HEK293 (cell line): ENCODE measurements around the gene CEBPA.

Experiments used
- HOXA7 ChIP-seq: sonication (generic); formaldehyde crosslinking; IDR thresholded peaks from 2 replicates; pipeline ENCODE4 v1.8.1; 2022; ENCODE audit warnings: missing genetic modification reagents, borderline replicate concordance
- KLF9 ChIP-seq: fragments of 450-650 bp; formaldehyde crosslinking; IDR thresholded peaks from 2 replicates; pipeline ENCODE4 v1.5.1; 2016; ENCODE audit warnings: missing biosample characterization, missing genetic modification characterization, low read depth
- ZNF114 ChIP-seq: fragments of 450-650 bp; formaldehyde crosslinking; IDR thresholded peaks from 2 replicates; pipeline ENCODE4 v1.5.0; 2017; ENCODE audit warnings: missing biosample characterization, missing genetic modification characterization
- ZNF266 ChIP-seq: fragments of 450-650 bp; formaldehyde crosslinking; IDR thresholded peaks from 2 replicates; pipeline ENCODE4 v1.5.1; 2016; ENCODE audit warnings: missing biosample characterization, missing genetic modification characterization, low read depth
- ZNF324 ChIP-seq: fragments of 450-650 bp; formaldehyde crosslinking; IDR thresholded peaks from 2 replicates; pipeline ENCODE4 v1.5.1; 2016; ENCODE audit warnings: missing biosample characterization, missing genetic modification characterization
- ZNF626 ChIP-seq: fragments of 450-650 bp; sonication (Bioruptor Pico); formaldehyde crosslinking; IDR thresholded peaks from 2 replicates; pipeline ENCODE4 v1.5.1; 2018; ENCODE audit warnings: missing biosample characterization, missing genetic modification characterization, inconsistent platforms
- ZNF707 ChIP-seq: fragments of 450-650 bp; formaldehyde crosslinking; IDR thresholded peaks from 2 replicates; pipeline ENCODE4 v1.5.1; 2016; ENCODE audit warnings: missing biosample characterization, missing genetic modification characterization
- ZNF747 ChIP-seq: fragments of 450-650 bp; formaldehyde crosslinking; IDR thresholded peaks from 2 replicates; pipeline ENCODE4 v1.5.1; 2016; ENCODE audit warnings: missing biosample characterization, missing genetic modification characterization
- TF ChIP-seq, protein P1 (sequence below): fragments of 450-650 bp; formaldehyde crosslinking; IDR thresholded peaks from 2 replicates; pipeline ENCODE4 v1.5.1; 2016; ENCODE audit warnings: missing biosample characterization, missing genetic modification characterization
- TF ChIP-seq, protein P2 (sequence below): fragments of 450-650 bp; formaldehyde crosslinking; IDR thresholded peaks from 2 replicates; pipeline ENCODE4 v1.5.1; 2016; ENCODE audit warnings: missing biosample characterization, missing genetic modification characterization
- TF ChIP-seq, protein P3 (sequence below): fragments of 450-650 bp; formaldehyde crosslinking; IDR thresholded peaks from 2 replicates; pipeline ENCODE4 v1.5.1; 2017; ENCODE audit warnings: missing biosample characterization, missing genetic modification characterization
- TF ChIP-seq, protein P4 (sequence below): fragments of 450-650 bp; formaldehyde crosslinking; IDR thresholded peaks from 2 replicates; pipeline ENCODE4 v1.5.1; 2016; ENCODE audit warnings: missing biosample characterization, missing genetic modification characterization, low read depth
- TF ChIP-seq, protein P5 (sequence below): fragments of 450-650 bp; formaldehyde crosslinking; IDR thresholded peaks from 2 replicates; pipeline ENCODE4 v1.5.1; 2016; ENCODE audit warnings: missing biosample characterization, missing genetic modification characterization
- TF ChIP-seq, protein P6 (sequence below): fragments of 450-650 bp; formaldehyde crosslinking; IDR thresholded peaks from 2 replicates; pipeline ENCODE4 v1.5.1; 2016; ENCODE audit warnings: missing biosample characterization, missing genetic modification characterization

DNA sequence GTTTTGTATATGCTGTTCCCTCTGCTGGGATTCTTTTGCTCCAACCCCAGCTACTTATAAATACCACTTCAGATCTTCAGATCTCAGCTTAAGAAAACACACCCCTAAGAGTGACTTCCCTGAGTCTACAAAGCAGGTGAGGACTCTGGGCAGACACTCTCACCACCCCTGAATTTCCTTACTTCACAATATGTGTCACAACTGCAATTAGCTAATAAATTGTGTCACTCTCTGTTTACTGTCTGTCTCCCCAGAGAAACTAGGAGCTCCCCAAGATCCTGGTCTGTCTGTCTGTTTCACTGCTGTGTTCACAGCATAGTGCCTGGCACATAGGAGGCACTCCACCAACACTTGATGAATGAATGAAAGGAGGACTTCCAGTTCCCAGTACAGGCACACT lies 14.4 kb downstream of the CEBPA start:
- TF ChIP-seq, protein P1, sequence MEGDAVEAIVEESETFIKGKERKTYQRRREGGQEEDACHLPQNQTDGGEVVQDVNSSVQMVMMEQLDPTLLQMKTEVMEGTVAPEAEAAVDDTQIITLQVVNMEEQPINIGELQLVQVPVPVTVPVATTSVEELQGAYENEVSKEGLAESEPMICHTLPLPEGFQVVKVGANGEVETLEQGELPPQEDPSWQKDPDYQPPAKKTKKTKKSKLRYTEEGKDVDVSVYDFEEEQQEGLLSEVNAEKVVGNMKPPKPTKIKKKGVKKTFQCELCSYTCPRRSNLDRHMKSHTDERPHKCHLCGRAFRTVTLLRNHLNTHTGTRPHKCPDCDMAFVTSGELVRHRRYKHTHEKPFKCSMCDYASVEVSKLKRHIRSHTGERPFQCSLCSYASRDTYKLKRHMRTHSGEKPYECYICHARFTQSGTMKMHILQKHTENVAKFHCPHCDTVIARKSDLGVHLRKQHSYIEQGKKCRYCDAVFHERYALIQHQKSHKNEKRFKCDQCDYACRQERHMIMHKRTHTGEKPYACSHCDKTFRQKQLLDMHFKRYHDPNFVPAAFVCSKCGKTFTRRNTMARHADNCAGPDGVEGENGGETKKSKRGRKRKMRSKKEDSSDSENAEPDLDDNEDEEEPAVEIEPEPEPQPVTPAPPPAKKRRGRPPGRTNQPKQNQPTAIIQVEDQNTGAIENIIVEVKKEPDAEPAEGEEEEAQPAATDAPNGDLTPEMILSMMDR (tag by site-specific recombination) = no peak
- TF ChIP-seq ZNF114 (tag by site-specific recombination) (no peak), KLF9 (no peak), ZNF707 (tag by site-specific recombination) (no peak), HOXA7 (CRISPR knock-in tag) (no peak), ZNF266 (tag by site-specific recombination) (no peak), ZNF747 (tag by site-specific recombination) (no peak), ZNF324 (tag by site-specific recombination) (no peak), ZNF626 (no peak)
- TF ChIP-seq, protein P2, sequence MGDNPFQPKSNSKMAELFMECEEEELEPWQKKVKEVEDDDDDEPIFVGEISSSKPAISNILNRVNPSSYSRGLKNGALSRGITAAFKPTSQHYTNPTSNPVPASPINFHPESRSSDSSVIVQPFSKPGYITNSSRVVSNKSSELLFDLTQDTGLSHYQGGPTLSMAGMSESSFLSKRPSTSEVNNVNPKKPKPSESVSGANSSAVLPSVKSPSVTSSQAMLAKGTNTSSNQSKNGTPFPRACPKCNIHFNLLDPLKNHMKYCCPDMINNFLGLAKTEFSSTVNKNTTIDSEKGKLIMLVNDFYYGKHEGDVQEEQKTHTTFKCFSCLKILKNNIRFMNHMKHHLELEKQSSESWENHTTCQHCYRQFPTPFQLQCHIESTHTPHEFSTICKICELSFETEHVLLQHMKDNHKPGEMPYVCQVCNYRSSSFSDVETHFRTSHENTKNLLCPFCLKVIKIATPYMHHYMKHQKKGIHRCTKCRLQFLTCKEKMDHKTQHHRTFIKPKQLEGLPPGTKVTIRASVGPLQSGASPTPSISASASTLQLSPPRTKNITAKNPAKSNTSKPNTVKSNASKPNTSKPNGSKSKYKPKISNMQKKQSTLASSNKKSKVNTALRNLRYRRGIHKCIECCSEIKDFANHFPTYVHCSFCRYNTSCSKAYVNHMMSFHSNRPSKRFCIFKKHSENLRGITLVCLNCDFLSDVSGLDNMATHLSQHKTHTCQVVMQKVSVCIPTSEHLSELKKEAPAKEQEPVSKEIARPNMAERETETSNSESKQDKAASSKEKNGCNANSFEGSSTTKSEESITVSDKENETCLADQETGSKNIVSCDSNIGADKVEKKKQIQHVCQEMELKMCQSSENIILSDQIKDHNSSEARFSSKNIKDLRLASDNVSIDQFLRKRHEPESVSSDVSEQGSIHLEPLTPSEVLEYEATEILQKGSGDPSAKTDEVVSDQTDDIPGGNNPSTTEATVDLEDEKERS = no peak
- TF ChIP-seq, protein P3, sequence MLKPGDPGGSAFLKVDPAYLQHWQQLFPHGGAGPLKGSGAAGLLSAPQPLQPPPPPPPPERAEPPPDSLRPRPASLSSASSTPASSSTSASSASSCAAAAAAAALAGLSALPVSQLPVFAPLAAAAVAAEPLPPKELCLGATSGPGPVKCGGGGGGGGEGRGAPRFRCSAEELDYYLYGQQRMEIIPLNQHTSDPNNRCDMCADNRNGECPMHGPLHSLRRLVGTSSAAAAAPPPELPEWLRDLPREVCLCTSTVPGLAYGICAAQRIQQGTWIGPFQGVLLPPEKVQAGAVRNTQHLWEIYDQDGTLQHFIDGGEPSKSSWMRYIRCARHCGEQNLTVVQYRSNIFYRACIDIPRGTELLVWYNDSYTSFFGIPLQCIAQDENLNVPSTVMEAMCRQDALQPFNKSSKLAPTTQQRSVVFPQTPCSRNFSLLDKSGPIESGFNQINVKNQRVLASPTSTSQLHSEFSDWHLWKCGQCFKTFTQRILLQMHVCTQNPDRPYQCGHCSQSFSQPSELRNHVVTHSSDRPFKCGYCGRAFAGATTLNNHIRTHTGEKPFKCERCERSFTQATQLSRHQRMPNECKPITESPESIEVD (tag by site-specific recombination) = no peak
- TF ChIP-seq, protein P4, sequence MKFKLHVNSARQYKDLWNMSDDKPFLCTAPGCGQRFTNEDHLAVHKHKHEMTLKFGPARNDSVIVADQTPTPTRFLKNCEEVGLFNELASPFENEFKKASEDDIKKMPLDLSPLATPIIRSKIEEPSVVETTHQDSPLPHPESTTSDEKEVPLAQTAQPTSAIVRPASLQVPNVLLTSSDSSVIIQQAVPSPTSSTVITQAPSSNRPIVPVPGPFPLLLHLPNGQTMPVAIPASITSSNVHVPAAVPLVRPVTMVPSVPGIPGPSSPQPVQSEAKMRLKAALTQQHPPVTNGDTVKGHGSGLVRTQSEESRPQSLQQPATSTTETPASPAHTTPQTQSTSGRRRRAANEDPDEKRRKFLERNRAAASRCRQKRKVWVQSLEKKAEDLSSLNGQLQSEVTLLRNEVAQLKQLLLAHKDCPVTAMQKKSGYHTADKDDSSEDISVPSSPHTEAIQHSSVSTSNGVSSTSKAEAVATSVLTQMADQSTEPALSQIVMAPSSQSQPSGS = no peak
- TF ChIP-seq, protein P5, sequence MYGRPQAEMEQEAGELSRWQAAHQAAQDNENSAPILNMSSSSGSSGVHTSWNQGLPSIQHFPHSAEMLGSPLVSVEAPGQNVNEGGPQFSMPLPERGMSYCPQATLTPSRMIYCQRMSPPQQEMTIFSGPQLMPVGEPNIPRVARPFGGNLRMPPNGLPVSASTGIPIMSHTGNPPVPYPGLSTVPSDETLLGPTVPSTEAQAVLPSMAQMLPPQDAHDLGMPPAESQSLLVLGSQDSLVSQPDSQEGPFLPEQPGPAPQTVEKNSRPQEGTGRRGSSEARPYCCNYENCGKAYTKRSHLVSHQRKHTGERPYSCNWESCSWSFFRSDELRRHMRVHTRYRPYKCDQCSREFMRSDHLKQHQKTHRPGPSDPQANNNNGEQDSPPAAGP (tag by site-specific recombination) = no peak
- TF ChIP-seq, protein P6, sequence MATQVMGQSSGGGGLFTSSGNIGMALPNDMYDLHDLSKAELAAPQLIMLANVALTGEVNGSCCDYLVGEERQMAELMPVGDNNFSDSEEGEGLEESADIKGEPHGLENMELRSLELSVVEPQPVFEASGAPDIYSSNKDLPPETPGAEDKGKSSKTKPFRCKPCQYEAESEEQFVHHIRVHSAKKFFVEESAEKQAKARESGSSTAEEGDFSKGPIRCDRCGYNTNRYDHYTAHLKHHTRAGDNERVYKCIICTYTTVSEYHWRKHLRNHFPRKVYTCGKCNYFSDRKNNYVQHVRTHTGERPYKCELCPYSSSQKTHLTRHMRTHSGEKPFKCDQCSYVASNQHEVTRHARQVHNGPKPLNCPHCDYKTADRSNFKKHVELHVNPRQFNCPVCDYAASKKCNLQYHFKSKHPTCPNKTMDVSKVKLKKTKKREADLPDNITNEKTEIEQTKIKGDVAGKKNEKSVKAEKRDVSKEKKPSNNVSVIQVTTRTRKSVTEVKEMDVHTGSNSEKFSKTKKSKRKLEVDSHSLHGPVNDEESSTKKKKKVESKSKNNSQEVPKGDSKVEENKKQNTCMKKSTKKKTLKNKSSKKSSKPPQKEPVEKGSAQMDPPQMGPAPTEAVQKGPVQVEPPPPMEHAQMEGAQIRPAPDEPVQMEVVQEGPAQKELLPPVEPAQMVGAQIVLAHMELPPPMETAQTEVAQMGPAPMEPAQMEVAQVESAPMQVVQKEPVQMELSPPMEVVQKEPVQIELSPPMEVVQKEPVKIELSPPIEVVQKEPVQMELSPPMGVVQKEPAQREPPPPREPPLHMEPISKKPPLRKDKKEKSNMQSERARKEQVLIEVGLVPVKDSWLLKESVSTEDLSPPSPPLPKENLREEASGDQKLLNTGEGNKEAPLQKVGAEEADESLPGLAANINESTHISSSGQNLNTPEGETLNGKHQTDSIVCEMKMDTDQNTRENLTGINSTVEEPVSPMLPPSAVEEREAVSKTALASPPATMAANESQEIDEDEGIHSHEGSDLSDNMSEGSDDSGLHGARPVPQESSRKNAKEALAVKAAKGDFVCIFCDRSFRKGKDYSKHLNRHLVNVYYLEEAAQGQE (tag by site-specific recombination) = no peak
